ENCODE data around the gene BICC1.

The BICC1 gene

GRCh38 chr10:58608351-58608750, 95.7 kb downstream of the BICC1 start:
- no peak for DNase-seq (ENCODE audit: low read depth in 2 of 2)

GRCh38 chr10:58608826-58609531, 96.3 kb downstream of the BICC1 start:
- DNase-seq (ENCODE audit: low read depth in 2 of 2) = no peak

- DNase-seq (ENCODE audit: low read depth in 2 of 2) = no peak
Observed at GRCh38 chr10:58609532-58610150, 97.0 kb downstream of the BICC1 start.

GRCh38 chr10:58615237-58615935, 102.7 kb downstream of the BICC1 start:
- no peak for DNase-seq (ENCODE audit: low read depth in 2 of 2)

- DNase-seq (ENCODE audit: low read depth in 2 of 2) = no peak
Observed at GRCh38 chr10:58618158-58618676, 105.5 kb downstream of the BICC1 start.

GRCh38 chr10:58621379-58622077, 108.9 kb downstream of the BICC1 start:
- DNase-seq (ENCODE audit: low read depth in 2 of 2) = no peak

GRCh38 chr10:58622246-58622645, 109.6 kb downstream of the BICC1 start:
- DNase-seq (ENCODE audit: low read depth in 2 of 2) = no peak

GRCh38 chr10:58625070-58625469, 112.4 kb downstream of the BICC1 start:
- no peak for DNase-seq (ENCODE audit: low read depth in 2 of 2)

GRCh38 chr10:58627392-58627791, 114.7 kb downstream of the BICC1 start:
- no peak for DNase-seq (ENCODE audit: low read depth in 2 of 2)

GRCh38 chr10:58631715-58632114, 119.0 kb downstream of the BICC1 start:
- no peak for DNase-seq (ENCODE audit: low read depth in 2 of 2)

GRCh38 chr10:58632216-58632615, 119.5 kb downstream of the BICC1 start:
- no peak for DNase-seq (ENCODE audit: low read depth in 2 of 2)

GRCh38 chr10:58637352-58637751, 124.7 kb downstream of the BICC1 start:
- DNase-seq (ENCODE audit: low read depth in 2 of 2) = no peak

- no peak for DNase-seq (ENCODE audit: low read depth in 2 of 2)
Observed at GRCh38 chr10:58638388-58638787, 125.7 kb downstream of the BICC1 start.

GRCh38 chr10:58641095-58641531, 128.4 kb downstream of the BICC1 start:
- no peak for DNase-seq (ENCODE audit: low read depth in 2 of 2)

GRCh38 chr10:58641708-58642107, 129.0 kb downstream of the BICC1 start:
- DNase-seq (ENCODE audit: low read depth in 2 of 2) = no peak

- no peak for DNase-seq (ENCODE audit: low read depth in 2 of 2)
Observed at GRCh38 chr10:58642283-58642682, 129.6 kb downstream of the BICC1 start.

GRCh38 chr10:58642916-58643428, 130.3 kb downstream of the BICC1 start:
- no peak for DNase-seq (ENCODE audit: low read depth in 2 of 2)

- DNase-seq (ENCODE audit: low read depth in 2 of 2) = no peak
Observed at GRCh38 chr10:58644311-58644710, 131.6 kb downstream of the BICC1 start.

- DNase-seq (ENCODE audit: low read depth in 2 of 2) = no peak
Observed at GRCh38 chr10:58645416-58646146, 132.9 kb downstream of the BICC1 start.

- DNase-seq (ENCODE audit: low read depth in 2 of 2) = no peak
Observed at GRCh38 chr10:58647376-58648112, 134.9 kb downstream of the BICC1 start.

Data from activated CD4-positive, alpha-beta T cell treated with anti-CD3 and anti-CD28 coated beads for 24 hours (primary cell).